HL-60 (cell line): ENCODE data around the gene AOPEP.

Source experiments
- GABPA ChIP-seq: IDR thresholded peaks from 2 replicates; pipeline ENCODE4 v1.6.1; 2012; ENCODE audit warnings: low read depth
- POLR2AphosphoS5 ChIP-seq: IDR thresholded peaks from 2 replicates; pipeline ENCODE4 v1.6.1; 2012; ENCODE audit warnings: low read depth
- SPI1 ChIP-seq: IDR thresholded peaks from 2 replicates; pipeline ENCODE4 v1.6.1; 2012; ENCODE audit warnings: low read depth, mild to moderate bottlenecking, borderline replicate concordance
- TF ChIP-seq, protein P1 (sequence below): IDR thresholded peaks from one replicate; pipeline ENCODE4 v1.5.1; 2011; ENCODE audit warnings: low read length, control low read depth, inconsistent platforms; ENCODE audit not compliant: insufficient read depth
- TF ChIP-seq, protein P2 (sequence below): IDR thresholded peaks from 2 replicates; pipeline ENCODE4 v1.6.1; 2012; ENCODE audit warnings: low read depth; ENCODE audit not compliant: insufficient replicate concordance

- TF ChIP-seq, protein P1, sequence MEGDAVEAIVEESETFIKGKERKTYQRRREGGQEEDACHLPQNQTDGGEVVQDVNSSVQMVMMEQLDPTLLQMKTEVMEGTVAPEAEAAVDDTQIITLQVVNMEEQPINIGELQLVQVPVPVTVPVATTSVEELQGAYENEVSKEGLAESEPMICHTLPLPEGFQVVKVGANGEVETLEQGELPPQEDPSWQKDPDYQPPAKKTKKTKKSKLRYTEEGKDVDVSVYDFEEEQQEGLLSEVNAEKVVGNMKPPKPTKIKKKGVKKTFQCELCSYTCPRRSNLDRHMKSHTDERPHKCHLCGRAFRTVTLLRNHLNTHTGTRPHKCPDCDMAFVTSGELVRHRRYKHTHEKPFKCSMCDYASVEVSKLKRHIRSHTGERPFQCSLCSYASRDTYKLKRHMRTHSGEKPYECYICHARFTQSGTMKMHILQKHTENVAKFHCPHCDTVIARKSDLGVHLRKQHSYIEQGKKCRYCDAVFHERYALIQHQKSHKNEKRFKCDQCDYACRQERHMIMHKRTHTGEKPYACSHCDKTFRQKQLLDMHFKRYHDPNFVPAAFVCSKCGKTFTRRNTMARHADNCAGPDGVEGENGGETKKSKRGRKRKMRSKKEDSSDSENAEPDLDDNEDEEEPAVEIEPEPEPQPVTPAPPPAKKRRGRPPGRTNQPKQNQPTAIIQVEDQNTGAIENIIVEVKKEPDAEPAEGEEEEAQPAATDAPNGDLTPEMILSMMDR: no peak
- TF ChIP-seq POLR2AphosphoS5 (no peak), GABPA (no peak), SPI1 (no peak)
- TF ChIP-seq, protein P2, sequence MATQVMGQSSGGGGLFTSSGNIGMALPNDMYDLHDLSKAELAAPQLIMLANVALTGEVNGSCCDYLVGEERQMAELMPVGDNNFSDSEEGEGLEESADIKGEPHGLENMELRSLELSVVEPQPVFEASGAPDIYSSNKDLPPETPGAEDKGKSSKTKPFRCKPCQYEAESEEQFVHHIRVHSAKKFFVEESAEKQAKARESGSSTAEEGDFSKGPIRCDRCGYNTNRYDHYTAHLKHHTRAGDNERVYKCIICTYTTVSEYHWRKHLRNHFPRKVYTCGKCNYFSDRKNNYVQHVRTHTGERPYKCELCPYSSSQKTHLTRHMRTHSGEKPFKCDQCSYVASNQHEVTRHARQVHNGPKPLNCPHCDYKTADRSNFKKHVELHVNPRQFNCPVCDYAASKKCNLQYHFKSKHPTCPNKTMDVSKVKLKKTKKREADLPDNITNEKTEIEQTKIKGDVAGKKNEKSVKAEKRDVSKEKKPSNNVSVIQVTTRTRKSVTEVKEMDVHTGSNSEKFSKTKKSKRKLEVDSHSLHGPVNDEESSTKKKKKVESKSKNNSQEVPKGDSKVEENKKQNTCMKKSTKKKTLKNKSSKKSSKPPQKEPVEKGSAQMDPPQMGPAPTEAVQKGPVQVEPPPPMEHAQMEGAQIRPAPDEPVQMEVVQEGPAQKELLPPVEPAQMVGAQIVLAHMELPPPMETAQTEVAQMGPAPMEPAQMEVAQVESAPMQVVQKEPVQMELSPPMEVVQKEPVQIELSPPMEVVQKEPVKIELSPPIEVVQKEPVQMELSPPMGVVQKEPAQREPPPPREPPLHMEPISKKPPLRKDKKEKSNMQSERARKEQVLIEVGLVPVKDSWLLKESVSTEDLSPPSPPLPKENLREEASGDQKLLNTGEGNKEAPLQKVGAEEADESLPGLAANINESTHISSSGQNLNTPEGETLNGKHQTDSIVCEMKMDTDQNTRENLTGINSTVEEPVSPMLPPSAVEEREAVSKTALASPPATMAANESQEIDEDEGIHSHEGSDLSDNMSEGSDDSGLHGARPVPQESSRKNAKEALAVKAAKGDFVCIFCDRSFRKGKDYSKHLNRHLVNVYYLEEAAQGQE: no peak
Measured at GRCh38 chr9:95103281-95103771, 376.8 kb downstream of the AOPEP start.
